Measurements from ENCODE around the gene FAM184B.
"Not testable (repeated sequence)": the region's sequence is repeated elsewhere in the genome, so short reads cannot be mapped to it uniquely, and the experiment has no call there.

Gene FAM184B

DNA sequence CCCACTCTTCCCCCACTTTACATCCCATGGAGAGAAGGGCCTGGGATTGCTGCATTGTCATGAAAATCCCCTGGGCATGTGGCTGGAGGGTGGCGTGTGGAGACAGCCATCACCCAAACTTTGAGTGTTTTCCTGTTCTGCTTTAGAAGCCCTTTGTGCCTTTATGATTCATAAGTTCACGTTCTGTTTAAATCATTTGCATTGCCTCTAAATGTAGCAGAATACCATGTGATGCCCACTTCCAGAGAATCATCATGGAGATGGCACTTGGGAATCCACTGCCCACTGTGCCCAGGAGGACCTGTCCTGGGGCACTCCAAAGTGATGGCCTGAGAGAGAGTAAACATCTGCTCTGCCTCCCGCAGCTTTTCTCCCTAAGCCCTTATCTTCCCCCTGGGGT is 114.2 kb downstream of the FAM184B start:
- H3K4me1 ChIP-seq (ENCODE audit: control insufficient read depth in 2 of 2, insufficient read depth in 2 of 2, low read length in 2 of 2), result no peaks in the 10 kb centered on the region
- H3K36me3 ChIP-seq (ENCODE audit: control insufficient read depth in 2 of 2, insufficient read depth in 2 of 2, low read length in 2 of 2), result no peaks in the 10 kb centered on the region
- no peak overlapping the region for H3K9ac ChIP-seq (ENCODE audit: low read depth in 1 of 2, low read length in 2 of 2)
- no peak overlapping the region for H3K27ac ChIP-seq (ENCODE audit: low read depth in 2 of 2, low read length in 2 of 2)
- no peaks in the 10 kb centered on the region for H3K9me3 ChIP-seq (ENCODE audit: control insufficient read depth in 2 of 2, low read length in 2 of 2)
- no peaks in the 10 kb centered on the region for H3K27me3 ChIP-seq (ENCODE audit: control insufficient read depth in 2 of 2, insufficient read depth in 2 of 2, low read length in 2 of 2)
- H3K4me3 ChIP-seq (ENCODE audit: low read length in 2 of 2), result no peak overlapping the region

DNA sequence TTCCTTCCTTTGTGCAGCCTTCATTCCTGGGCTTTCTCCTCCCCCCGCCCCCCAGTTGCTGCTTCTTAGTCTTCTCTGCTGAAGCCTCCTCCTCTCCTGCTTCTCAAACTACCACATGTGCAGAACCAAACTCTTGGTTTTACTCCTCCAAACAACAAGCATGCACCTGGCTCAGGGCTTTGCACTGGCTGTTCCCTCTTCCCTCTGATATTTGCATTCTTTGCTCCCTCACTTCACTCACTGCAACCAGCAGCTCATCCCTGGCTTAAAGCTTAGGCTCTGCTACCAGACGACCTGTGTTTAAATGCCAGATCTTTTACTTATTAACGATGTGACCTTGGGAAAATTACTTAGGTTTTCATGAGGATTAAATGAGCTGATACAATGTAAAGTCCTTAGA is 115.6 kb downstream of the FAM184B start:
- no peak overlapping the region for H3K4me3 ChIP-seq (ENCODE audit: low read length in 2 of 2)
- H3K9me3 ChIP-seq (ENCODE audit: control insufficient read depth in 2 of 2, low read length in 2 of 2), result no peaks in the 10 kb centered on the region
- H3K27me3 ChIP-seq (ENCODE audit: control insufficient read depth in 2 of 2, insufficient read depth in 2 of 2, low read length in 2 of 2), result no peaks in the 10 kb centered on the region

DNA sequence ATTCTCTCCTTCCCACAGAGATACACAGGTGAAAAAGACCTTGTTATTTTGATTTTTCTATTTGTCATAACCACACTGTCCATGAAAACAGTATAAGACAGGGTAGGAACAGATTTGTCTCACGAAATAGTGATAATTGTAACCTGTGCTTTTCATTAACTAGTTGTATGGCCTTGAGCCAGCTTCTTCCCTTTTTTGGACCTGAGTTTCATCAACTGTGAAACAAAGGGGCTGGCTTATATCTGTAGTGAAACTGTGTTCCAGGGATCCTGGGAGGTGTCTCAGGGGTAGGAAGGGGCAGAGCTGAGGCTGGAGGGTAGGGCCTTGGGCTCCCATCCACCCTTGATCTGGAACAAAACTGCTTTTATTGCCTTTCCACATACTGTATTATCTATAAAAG is 116.1 kb downstream of the FAM184B start:
- no peak overlapping the region for H3K4me3 ChIP-seq (ENCODE audit: low read length in 2 of 2)
- no peaks in the 10 kb centered on the region for H3K36me3 ChIP-seq (ENCODE audit: control insufficient read depth in 2 of 2, insufficient read depth in 2 of 2, low read length in 2 of 2)
- no peak overlapping the region for H3K27ac ChIP-seq (ENCODE audit: low read depth in 2 of 2, low read length in 2 of 2)
- no peak overlapping the region for H3K9ac ChIP-seq (ENCODE audit: low read depth in 1 of 2, low read length in 2 of 2)
- no peaks in the 10 kb centered on the region for H3K9me3 ChIP-seq (ENCODE audit: control insufficient read depth in 2 of 2, low read length in 2 of 2)
- no peaks in the 10 kb centered on the region for H3K4me1 ChIP-seq (ENCODE audit: control insufficient read depth in 2 of 2, insufficient read depth in 2 of 2, low read length in 2 of 2)
- no peaks in the 10 kb centered on the region for H3K27me3 ChIP-seq (ENCODE audit: control insufficient read depth in 2 of 2, insufficient read depth in 2 of 2, low read length in 2 of 2)

More for the DNA sequence above, 115.6 kb downstream of the FAM184B start:
- Histone ChIP-seq H3K36me3 (ENCODE audit: control insufficient read depth in 2 of 2, insufficient read depth in 2 of 2, low read length in 2 of 2) (no peaks in the 10 kb centered on the region), H3K27ac (ENCODE audit: low read depth in 2 of 2, low read length in 2 of 2) (no peak overlapping the region), H3K4me1 (ENCODE audit: control insufficient read depth in 2 of 2, insufficient read depth in 2 of 2, low read length in 2 of 2) (no peaks in the 10 kb centered on the region), H3K9ac (ENCODE audit: low read depth in 1 of 2, low read length in 2 of 2) (no peak overlapping the region)

- Histone ChIP-seq H3K9me3 (ENCODE audit: control insufficient read depth in 2 of 2, low read length in 2 of 2) (no peaks in the 10 kb centered on the region), H3K4me3 (ENCODE audit: low read length in 2 of 2) (no peak overlapping the region), H3K27me3 (ENCODE audit: control insufficient read depth in 2 of 2, insufficient read depth in 2 of 2, low read length in 2 of 2) (no peaks in the 10 kb centered on the region), H3K4me1 (ENCODE audit: control insufficient read depth in 2 of 2, insufficient read depth in 2 of 2, low read length in 2 of 2) (no peaks in the 10 kb centered on the region), H3K27ac (ENCODE audit: low read depth in 2 of 2, low read length in 2 of 2) (no peak overlapping the region), H3K36me3 (ENCODE audit: control insufficient read depth in 2 of 2, insufficient read depth in 2 of 2, low read length in 2 of 2) (no peaks in the 10 kb centered on the region), H3K9ac (ENCODE audit: low read depth in 1 of 2, low read length in 2 of 2) (no peak overlapping the region)
Observed at GRCh38 chr4:17664755-17665154, 116.7 kb downstream of the FAM184B start.

DNA sequence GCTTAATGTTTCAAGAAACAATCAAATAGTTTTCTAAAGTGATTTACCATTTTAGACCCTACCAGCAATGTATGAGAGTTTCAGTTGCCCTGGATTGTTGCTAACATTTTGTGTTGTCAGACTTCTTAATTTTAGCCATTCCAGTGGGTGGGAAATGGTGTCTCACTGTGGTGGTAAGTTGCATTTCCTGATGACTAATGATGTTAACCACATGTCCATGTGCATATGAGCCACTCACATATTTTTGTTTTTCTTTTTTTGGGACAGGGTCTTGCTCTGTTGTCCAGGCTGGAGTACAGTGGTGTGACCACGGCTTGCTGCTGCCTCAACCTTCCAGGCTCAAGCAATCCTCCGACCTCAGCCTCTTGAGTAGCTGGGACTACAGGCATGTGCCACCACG is 118.7 kb downstream of the FAM184B start:
- Histone ChIP-seq H3K4me3 (ENCODE audit: low read length in 2 of 2) (no peak overlapping the region), H3K36me3 (ENCODE audit: control insufficient read depth in 2 of 2, insufficient read depth in 2 of 2, low read length in 2 of 2) (no peaks in the 10 kb centered on the region), H3K27ac (ENCODE audit: low read depth in 2 of 2, low read length in 2 of 2) (no peak overlapping the region), H3K27me3 (ENCODE audit: control insufficient read depth in 2 of 2, insufficient read depth in 2 of 2, low read length in 2 of 2) (no peaks in the 10 kb centered on the region), H3K9ac (ENCODE audit: low read depth in 1 of 2, low read length in 2 of 2) (no peak overlapping the region), H3K9me3 (ENCODE audit: control insufficient read depth in 2 of 2, low read length in 2 of 2) (no peaks in the 10 kb centered on the region), H3K4me1 (ENCODE audit: control insufficient read depth in 2 of 2, insufficient read depth in 2 of 2, low read length in 2 of 2) (no peaks in the 10 kb centered on the region)

DNA sequence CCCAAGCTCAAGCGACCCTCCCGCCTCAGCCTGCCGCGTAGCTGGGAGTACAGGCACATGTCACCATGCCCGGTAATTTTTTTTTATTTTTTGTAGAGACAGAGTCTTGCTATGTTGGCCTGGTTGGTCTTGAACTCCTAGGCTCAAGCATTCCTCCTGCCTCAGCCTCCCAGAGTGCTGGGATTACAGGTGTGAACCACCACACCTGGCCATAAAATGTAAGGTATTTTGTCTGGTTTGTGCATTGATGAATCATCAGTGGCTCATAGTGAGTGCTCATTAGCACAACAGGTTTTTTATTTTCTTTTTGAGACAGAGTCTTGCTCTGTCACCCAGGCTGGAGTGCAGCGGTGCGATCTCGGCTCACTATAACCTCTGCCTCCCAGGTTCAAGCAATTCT is 122.2 kb downstream of the FAM184B start:
- not testable (repeated sequence) for H3K4me3 ChIP-seq (ENCODE audit: low read length in 2 of 2); H3K27me3 ChIP-seq (ENCODE audit: control insufficient read depth in 2 of 2, insufficient read depth in 2 of 2, low read length in 2 of 2); H3K27ac ChIP-seq (ENCODE audit: low read depth in 2 of 2, low read length in 2 of 2); H3K4me1 ChIP-seq (ENCODE audit: control insufficient read depth in 2 of 2, insufficient read depth in 2 of 2, low read length in 2 of 2); H3K36me3 ChIP-seq (ENCODE audit: control insufficient read depth in 2 of 2, insufficient read depth in 2 of 2, low read length in 2 of 2); H3K9ac ChIP-seq (ENCODE audit: low read depth in 1 of 2, low read length in 2 of 2); H3K9me3 ChIP-seq (ENCODE audit: control insufficient read depth in 2 of 2, low read length in 2 of 2)

DNA sequence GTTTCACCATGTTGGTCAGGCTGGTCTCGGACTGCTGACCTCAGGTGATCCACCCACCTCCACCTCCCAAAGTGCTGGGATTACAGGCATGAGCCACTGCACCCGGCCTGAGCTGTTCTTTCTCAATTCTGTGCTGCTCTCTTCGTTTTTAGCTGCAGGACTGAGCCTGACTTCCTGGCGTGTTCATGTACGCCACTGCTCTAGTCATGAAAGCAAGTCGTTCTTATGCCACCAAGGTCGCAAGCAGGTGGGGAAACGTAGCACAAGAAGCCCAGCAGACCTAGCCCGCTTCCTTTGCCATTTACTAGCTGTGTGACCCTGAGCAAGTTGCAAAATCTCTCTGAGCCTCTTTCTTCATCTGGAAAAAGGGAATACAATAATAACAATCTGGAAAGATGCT is 123.6 kb downstream of the FAM184B start:
- no peaks in the 10 kb centered on the region for H3K36me3 ChIP-seq (ENCODE audit: control insufficient read depth in 2 of 2, insufficient read depth in 2 of 2, low read length in 2 of 2)
- H3K9ac ChIP-seq (ENCODE audit: low read depth in 1 of 2, low read length in 2 of 2), result no peak overlapping the region
- no peaks in the 10 kb centered on the region for H3K27me3 ChIP-seq (ENCODE audit: control insufficient read depth in 2 of 2, insufficient read depth in 2 of 2, low read length in 2 of 2)
- H3K4me1 ChIP-seq (ENCODE audit: control insufficient read depth in 2 of 2, insufficient read depth in 2 of 2, low read length in 2 of 2), result no peaks in the 10 kb centered on the region
- no peak overlapping the region for H3K27ac ChIP-seq (ENCODE audit: low read depth in 2 of 2, low read length in 2 of 2)
- H3K9me3 ChIP-seq (ENCODE audit: control insufficient read depth in 2 of 2, low read length in 2 of 2), result no peaks in the 10 kb centered on the region
- H3K4me3 ChIP-seq (ENCODE audit: low read length in 2 of 2), result no peak overlapping the region

DNA sequence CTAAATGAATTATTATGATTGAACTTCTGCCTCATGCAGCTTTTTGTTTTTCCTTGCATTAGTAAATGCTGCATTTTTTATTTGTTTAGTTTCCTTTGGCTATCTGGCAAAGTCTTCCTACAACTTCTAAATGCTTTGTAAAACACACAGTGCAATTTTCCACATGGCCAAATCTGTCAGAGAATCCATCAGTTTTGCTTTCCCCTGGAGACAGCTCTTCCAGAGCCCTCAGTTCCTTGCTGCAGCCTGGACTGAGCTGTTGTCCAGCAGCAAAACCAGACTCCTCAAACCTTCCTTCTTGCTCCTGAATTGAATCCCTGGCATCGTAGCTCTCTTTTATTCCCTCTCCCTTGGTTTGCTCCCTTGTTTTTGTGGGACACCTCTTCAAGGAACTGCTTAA is 124.3 kb downstream of the FAM184B start:
- no peaks in the 10 kb centered on the region for H3K9me3 ChIP-seq (ENCODE audit: control insufficient read depth in 2 of 2, low read length in 2 of 2)

DNA sequence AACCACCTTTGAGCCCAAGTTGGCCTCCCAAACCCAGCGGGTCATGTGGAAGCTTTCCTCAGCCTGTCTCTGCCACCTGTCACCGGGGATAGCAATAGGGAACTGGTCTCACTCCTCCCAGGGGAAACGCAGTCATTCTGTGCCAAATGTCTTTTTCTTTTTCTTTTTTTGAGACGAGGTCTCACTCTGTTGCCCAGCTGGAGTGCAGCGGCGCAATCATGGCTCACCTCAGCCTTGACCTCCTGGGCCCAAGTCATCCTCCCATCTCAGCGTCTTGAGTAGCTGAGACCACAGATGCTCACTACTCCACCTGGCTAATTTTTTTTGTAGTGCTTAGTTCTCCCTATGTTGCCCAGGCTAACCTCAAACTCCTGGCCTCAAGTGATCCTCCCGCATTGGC is 126.7 kb downstream of the FAM184B start:
- no peak overlapping the region for H3K27ac ChIP-seq (ENCODE audit: low read depth in 2 of 2, low read length in 2 of 2)
- H3K9me3 ChIP-seq (ENCODE audit: control insufficient read depth in 2 of 2, low read length in 2 of 2), result no peaks in the 10 kb centered on the region
- no peak overlapping the region for H3K4me3 ChIP-seq (ENCODE audit: low read length in 2 of 2)
- H3K9ac ChIP-seq (ENCODE audit: low read depth in 1 of 2, low read length in 2 of 2), result no peak overlapping the region
- H3K36me3 ChIP-seq (ENCODE audit: control insufficient read depth in 2 of 2, insufficient read depth in 2 of 2, low read length in 2 of 2), result no peaks in the 10 kb centered on the region
- H3K27me3 ChIP-seq (ENCODE audit: control insufficient read depth in 2 of 2, insufficient read depth in 2 of 2, low read length in 2 of 2), result no peaks in the 10 kb centered on the region
- no peaks in the 10 kb centered on the region for H3K4me1 ChIP-seq (ENCODE audit: control insufficient read depth in 2 of 2, insufficient read depth in 2 of 2, low read length in 2 of 2)

More for the DNA sequence above, 124.3 kb downstream of the FAM184B start:
- Histone ChIP-seq H3K4me3 (ENCODE audit: low read length in 2 of 2) (no peak overlapping the region), H3K9ac (ENCODE audit: low read depth in 1 of 2, low read length in 2 of 2) (no peak overlapping the region), H3K27me3 (ENCODE audit: control insufficient read depth in 2 of 2, insufficient read depth in 2 of 2, low read length in 2 of 2) (no peaks in the 10 kb centered on the region), H3K36me3 (ENCODE audit: control insufficient read depth in 2 of 2, insufficient read depth in 2 of 2, low read length in 2 of 2) (no peaks in the 10 kb centered on the region), H3K4me1 (ENCODE audit: control insufficient read depth in 2 of 2, insufficient read depth in 2 of 2, low read length in 2 of 2) (no peaks in the 10 kb centered on the region), H3K27ac (ENCODE audit: low read depth in 2 of 2, low read length in 2 of 2) (no peak overlapping the region)

DNA sequence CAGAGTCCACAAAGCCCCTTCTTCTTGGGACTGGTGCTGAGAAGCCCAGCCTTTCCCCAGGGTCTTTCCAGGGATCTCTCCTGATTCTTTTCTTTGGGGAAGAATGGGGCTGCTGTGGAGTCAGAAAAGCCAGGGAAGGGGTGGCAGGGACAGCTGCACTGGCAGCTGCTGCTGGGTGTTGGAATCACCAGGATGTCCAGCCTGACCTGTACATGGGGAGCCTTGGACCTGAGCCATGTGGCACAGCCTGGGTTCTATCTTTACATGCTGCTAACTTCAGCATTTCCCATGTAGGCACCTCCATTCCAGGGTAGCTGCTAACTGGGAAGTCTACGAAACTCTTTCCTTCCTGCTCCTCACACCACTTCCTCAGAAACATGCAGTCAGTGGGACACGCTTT is 131.0 kb downstream of the FAM184B start:
- Histone ChIP-seq H3K9ac (ENCODE audit: low read depth in 1 of 2, low read length in 2 of 2) (no peak overlapping the region), H3K9me3 (ENCODE audit: control insufficient read depth in 2 of 2, low read length in 2 of 2) (no peaks in the 10 kb centered on the region), H3K27me3 (ENCODE audit: control insufficient read depth in 2 of 2, insufficient read depth in 2 of 2, low read length in 2 of 2) (no peaks in the 10 kb centered on the region), H3K4me3 (ENCODE audit: low read length in 2 of 2) (no peak overlapping the region), H3K27ac (ENCODE audit: low read depth in 2 of 2, low read length in 2 of 2) (no peak overlapping the region), H3K4me1 (ENCODE audit: control insufficient read depth in 2 of 2, insufficient read depth in 2 of 2, low read length in 2 of 2) (no peaks in the 10 kb centered on the region), H3K36me3 (ENCODE audit: control insufficient read depth in 2 of 2, insufficient read depth in 2 of 2, low read length in 2 of 2) (no peaks in the 10 kb centered on the region)

DNA sequence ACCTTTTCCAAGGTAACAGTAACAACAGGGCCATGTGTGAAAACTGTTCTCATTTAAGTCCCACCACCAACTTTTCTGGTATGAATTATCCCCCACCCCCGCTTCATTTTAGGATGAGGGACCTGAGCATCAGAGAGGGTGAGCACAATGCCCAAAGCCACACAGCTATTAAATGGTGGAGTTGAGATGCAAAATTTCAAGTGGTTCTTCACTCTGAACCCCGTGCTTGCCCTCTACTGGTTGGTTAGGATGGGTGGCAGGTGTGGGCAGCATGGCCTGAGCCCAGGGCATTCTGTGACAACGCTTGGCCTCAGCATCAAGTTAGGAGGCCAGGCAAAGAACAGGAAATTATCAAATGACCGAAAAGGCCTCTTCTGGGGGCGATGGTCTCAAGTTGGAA is 133.5 kb downstream of the FAM184B start:
- Histone ChIP-seq H3K9ac (ENCODE audit: low read depth in 1 of 2, low read length in 2 of 2) (no peak overlapping the region), H3K9me3 (ENCODE audit: control insufficient read depth in 2 of 2, low read length in 2 of 2) (no peaks in the 10 kb centered on the region), H3K4me3 (ENCODE audit: low read length in 2 of 2) (no peak overlapping the region), H3K4me1 (ENCODE audit: control insufficient read depth in 2 of 2, insufficient read depth in 2 of 2, low read length in 2 of 2) (no peaks in the 10 kb centered on the region), H3K36me3 (ENCODE audit: control insufficient read depth in 2 of 2, insufficient read depth in 2 of 2, low read length in 2 of 2) (no peaks in the 10 kb centered on the region), H3K27ac (ENCODE audit: low read depth in 2 of 2, low read length in 2 of 2) (no peak overlapping the region), H3K27me3 (ENCODE audit: control insufficient read depth in 2 of 2, insufficient read depth in 2 of 2, low read length in 2 of 2) (no peaks in the 10 kb centered on the region)

Data from mucosa of rectum (tissue), 2 donors.